HG02840 (cell line): ENCODE data around the gene TRMT10B.
"Not testable (repeated sequence)": the region's sequence is repeated elsewhere in the genome, so short reads cannot be mapped to it uniquely, and the experiment has no call there.

Source experiments
- ATAC-seq: cut with Tn5 transposase; IDR thresholded peaks from one replicate; pipeline ENCODE4 v1.9.1; 2021; ENCODE audit warnings: mild to moderate bottlenecking, moderate library complexity, moderate number of reproducible peaks; ENCODE audit not compliant: unreplicated experiment, low FRiP score

Gene TRMT10B

GRCh38 chr9:37796232-37796631, 42.6 kb downstream of the TRMT10B start:
- ATAC-seq, result no peak

GRCh38 chr9:37798677-37799076, 45.1 kb downstream of the TRMT10B start:
- no peak for ATAC-seq

GRCh38 chr9:37800631-37801286, 47.2 kb downstream of the TRMT10B start, which contains the start of gene DCAF10:
DCAF10 (plus strand) TSS chr9:37800797; CDS start chr9:37800867, 70 bp downstream.
- ATAC-seq, result peak; percentile 76

GRCh38 chr9:37801287-37801850, 47.8 kb downstream of the TRMT10B start:
- ATAC-seq, result peak; percentile 37

- ATAC-seq, result no peak
These were observed 48.5 kb downstream of the TRMT10B start for GRCh38 chr9:37801959-37802711.

- ATAC-seq, result no peak
These were observed 52.7 kb downstream of the TRMT10B start for GRCh38 chr9:37806271-37806670.

GRCh38 chr9:37809676-37810075, 56.1 kb downstream of the TRMT10B start:
- not testable (repeated sequence) for ATAC-seq

- ATAC-seq, result no peak
These were observed 58.4 kb downstream of the TRMT10B start for GRCh38 chr9:37811906-37812476.

GRCh38 chr9:37812773-37813379, 59.3 kb downstream of the TRMT10B start:
- no peak for ATAC-seq

- no peak for ATAC-seq
These were observed 65.2 kb downstream of the TRMT10B start for GRCh38 chr9:37818849-37819248.

- no peak for ATAC-seq
These were observed 66.5 kb downstream of the TRMT10B start for GRCh38 chr9:37820142-37820541.

GRCh38 chr9:37825174-37825573, 71.6 kb downstream of the TRMT10B start:
- ATAC-seq, result not testable (repeated sequence)

- no peak for ATAC-seq
These were observed 74.0 kb downstream of the TRMT10B start for GRCh38 chr9:37827483-37828165.
